K562 (cell line): ENCODE results near the gene CLEC3B. TPM values are rescaled to one million over a fixed set of nuclear protein-coding genes. Genes with fewer than 3 reads are reported as not detected.
A peak's percentile ranks its signal among the peaks of the same experiment; 100 is the strongest.

ENCODE experiments used
- ATAC-seq: fragments of 200-7000 bp; cut with Tn5 transposase; 3 replicates; pipeline ENCODE4 v1.9.1; 2020; ENCODE audit warnings: moderate library complexity
- BruUV-seq: library from RNA; stranded (reverse); fragments of 400-500 nt; replicated peaks from 2 replicates; lab custom pipeline; 2021; lab: Mats Ljungman, UMichigan
- CTCF ChIA-PET: fragments of 300-600 bp; formaldehyde crosslinking; extraction: SDS; loops from one replicate; lab custom pipeline; 2021; ENCODE audit warnings: low intra/inter-chr PET ratio; lab: Yijun Ruan, JAX
- POLR2A ChIA-PET: fragments of 300-600, 350-650 bp; sonication (Branson Sonifier 250); formaldehyde crosslinking; extraction: SDS; loops from one replicate; lab custom pipeline; 2021; ENCODE audit warnings: antibody characterized with exemption, inconsistent platforms; lab: Yijun Ruan, JAX
- DNase-seq, 4 experiments: peaks; one replicate each; pipeline versions ENCODE4 v3.0.0 to v3.0.0-alpha.2; 2011 to 2018; ENCODE audit warnings: low spot score in 3 of 4, mixed read lengths in 3 of 4; ENCODE audit errors: extremely low read depth in 1 of 4
- FAIRE-seq: peaks from 2 replicates; lab custom pipeline; 2011; peaks lifted over from hg19 to GRCh38; lab: Jason Lieb, UNC
- H2AFZ ChIP-seq: 2 replicates; pipeline ENCODE4 v1.6.0; 2011; ENCODE audit warnings: low read depth, low read length, control low read depth, inconsistent platforms
- H3K27ac ChIP-seq: fragments of 200-600 bp; 3 replicates; pipeline ENCODE4 v1.8.0; 2011; ENCODE audit warnings: low read depth, mild to moderate bottlenecking, control low read depth, inconsistent platforms, low read length, moderate library complexity, mixed read lengths; ENCODE audit errors: extremely low read depth
- H3K27me3 ChIP-seq, 2 experiments: fragments of 300-600 bp in 1 of 2; 2 replicates in 1 of 2; 3 replicates in 1 of 2; pipeline versions ENCODE4 v1.6.0 to v1.8.0; 2011; ENCODE audit warnings: inconsistent platforms in 2 of 2, low read length in 2 of 2, mild to moderate bottlenecking in 1 of 2, mixed read lengths in 1 of 2, moderate library complexity in 1 of 2; ENCODE audit not compliant: control insufficient read depth in 2 of 2, insufficient read depth in 2 of 2
- H3K36me3 ChIP-seq: fragments of 300-600 bp; 3 replicates; pipeline ENCODE4 v1.8.0; 2011; ENCODE audit warnings: mild to moderate bottlenecking, low read length, inconsistent platforms; ENCODE audit not compliant: control insufficient read depth, insufficient read depth
- H3K4me1 ChIP-seq, 2 experiments: fragments of 200-600 bp in 1 of 2; replicated peaks in 1 of 2; 2 replicates in 1 of 2; 3 replicates in 1 of 2; pipeline versions ENCODE4 v1.5.1 to v1.8.0; 2011; ENCODE audit warnings: inconsistent platforms in 2 of 2, low read length in 2 of 2, mild to moderate bottlenecking in 1 of 2, mixed read lengths in 1 of 2, moderate library complexity in 1 of 2; ENCODE audit not compliant: control insufficient read depth in 2 of 2, insufficient read depth in 2 of 2
- H3K4me2 ChIP-seq: 2 replicates; pipeline ENCODE4 v1.6.1; 2011; ENCODE audit warnings: low read length, control low read depth, inconsistent platforms, mixed read lengths; ENCODE audit not compliant: insufficient read depth
- H3K4me3 ChIP-seq: fragments of 200-600 bp; sonication (generic), shearing (Covaris generic); 2 replicates; pipeline ENCODE4 v1.5.1; 2016; ENCODE audit warnings: control low read depth, inconsistent platforms
- H3K79me2 ChIP-seq: fragments of 200-600 bp; 3 replicates; pipeline ENCODE4 v1.8.0; 2011; ENCODE audit warnings: low read length, inconsistent platforms; ENCODE audit not compliant: control insufficient read depth, insufficient read depth
- H3K9ac ChIP-seq, 2 experiments: 2 replicates each; pipeline versions ENCODE4 v1.6.0 to v1.6.1; 2011; ENCODE audit warnings: low read depth in 2 of 2, low read length in 2 of 2, control low read depth in 1 of 2, inconsistent platforms in 1 of 2, mild to moderate bottlenecking in 1 of 2, mixed read lengths in 1 of 2; ENCODE audit not compliant: insufficient read depth in 1 of 2
- H3K9me1 ChIP-seq: one replicate; pipeline ENCODE4 v1.6.0; 2011; ENCODE audit warnings: inconsistent platforms, mild to moderate bottlenecking, low read length, moderate library complexity; ENCODE audit not compliant: control insufficient read depth, insufficient read depth
- H3K9me3 ChIP-seq: replicated peaks from 2 replicates; pipeline ENCODE4 v1.5.1; 2011; ENCODE audit warnings: low read depth, low read length, inconsistent platforms; ENCODE audit not compliant: control insufficient read depth, insufficient read depth
- H4K20me1 ChIP-seq: replicated peaks from 2 replicates; pipeline ENCODE4 v1.6.1; 2011; ENCODE audit warnings: low read length, inconsistent platforms, mixed read lengths; ENCODE audit not compliant: control insufficient read depth, insufficient read depth
- ASH1L ChIP-seq: fragments of 450-650 bp; IDR thresholded peaks from 2 replicates; pipeline ENCODE4 v1.6.1; 2018; ENCODE audit warnings: borderline replicate concordance, mild to moderate bottlenecking, low read depth; ENCODE audit not compliant: partially characterized antibody
- ATF1 ChIP-seq, 2 experiments: fragments of 450-650 bp in 1 of 2; IDR thresholded peaks; 2 replicates each; pipeline ENCODE4 v1.6.1; 2016; ENCODE audit warnings: missing compliant biosample characterization in 1 of 2, missing genetic modification characterization in 1 of 2
- CHD4 ChIP-seq: fragments of 200-600 bp; sonication (generic); IDR thresholded peaks from 3 replicates; pipeline ENCODE4 v1.6.1; 2012; ENCODE audit warnings: low read depth, mild to moderate bottlenecking, mixed read lengths, low read length, inconsistent platforms; ENCODE audit not compliant: insufficient read depth, insufficient replicate concordance, poor library complexity, severe bottlenecking
- GTF2A2 ChIP-seq: IDR thresholded peaks from 2 replicates; pipeline ENCODE4 v1.6.1; 2016; ENCODE audit warnings: mild to moderate bottlenecking, missing genetic modification characterization, missing compliant biosample characterization
- JUNB ChIP-seq: fragments of 450-650 bp; formaldehyde crosslinking; conservative IDR thresholded peaks from 2 replicates; pipeline ENCODE4 v1.4.0; 2020; ENCODE audit warnings: mild to moderate bottlenecking
- KLF1 ChIP-seq: fragments of 450-650 bp; IDR thresholded peaks from 2 replicates; pipeline ENCODE4 v1.6.1; 2016; ENCODE audit warnings: missing genetic modification characterization, missing compliant biosample characterization
- ZBTB11 ChIP-seq, 3 experiments: fragments of 200-800 bp in 1 of 3; fragments of 250-450 bp in 1 of 3; fragments of 450-650 bp in 1 of 3; sonication (Bioruptor Pico) in 1 of 3; sonication (Bioruptor generic) in 1 of 3; formaldehyde crosslinking in 1 of 3; IDR thresholded peaks; 2 replicates each; pipeline versions ENCODE4 v1.6.1 to v1.8.0; 2016 to 2022; ENCODE audit warnings: mild to moderate bottlenecking in 2 of 3, missing genetic modification characterization in 2 of 3, missing compliant biosample characterization in 1 of 3, moderate library complexity in 1 of 3
- ZFPM2 ChIP-seq: fragments of 250-450 bp; sonication (Bioruptor Pico); IDR thresholded peaks from 2 replicates; pipeline ENCODE4 v1.5.1; 2022; ENCODE audit warnings: mild to moderate bottlenecking
- ZNF395 ChIP-seq: fragments of 200-800 bp; sonication (Bioruptor generic); IDR thresholded peaks from 2 replicates; pipeline ENCODE4 v1.6.1; 2017; ENCODE audit warnings: missing genetic modification characterization, missing compliant biosample characterization
- ZNF584 ChIP-seq: fragments of 200-800 bp; sonication (Bioruptor generic); IDR thresholded peaks from 2 replicates; pipeline ENCODE4 v1.6.1; 2016; ENCODE audit warnings: low read depth, mild to moderate bottlenecking, missing genetic modification characterization, missing compliant biosample characterization
- ZNF644 ChIP-seq: fragments of 200-800 bp; sonication (Bioruptor generic); IDR thresholded peaks from 2 replicates; pipeline ENCODE4 v1.6.1; 2016; ENCODE audit warnings: low read depth, missing genetic modification characterization, missing compliant biosample characterization
- WGBS: fragments of 100-300 bp; shearing (Covaris generic); methylation state at CpG from one replicate; pipeline ENCODE4 v1.1.6; 2016; ENCODE audit warnings: low coverage, mixed read lengths; ENCODE audit not compliant: insufficient coverage; ENCODE audit errors: missing lambda C conversion rate; 5-methylcytosine and 5-hydroxymethylcytosine counted together
- in situ Hi-C: fragments of 300-500 bp; cut with MboI; formaldehyde crosslinking; loops from 4 replicates; pipeline ENCODE4 v1.15.0; 2018; ENCODE audit warnings: inconsistent platforms, mixed read lengths
- intact Hi-C: fragments of 100-400 bp; cut with micrococcal nuclease; formaldehyde crosslinking; loops from 2 replicates; pipeline ENCODE4 v1.14.2; 2022
- polyA plus RNA-seq, 8 experiments: library from polyadenylated mRNA; depleted of rRNA in 4 of 8; stranded (reverse) in 5 of 8; unstranded in 3 of 8; fragments of >200 nt; fragmentation: Nextera tagmentation in 2 of 8; fragmentation: Illumina TruSeq in 1 of 8; extraction: Ambion mirVana in 2 of 8; extraction: Trizol in 1 of 8; gene quantifications; 2 replicates each; pipeline versions ENCODE4 v1.2.1 to v1.2.3, GENCODE V29; 2011 to 2014; ENCODE audit warnings: inconsistent platforms in 1 of 8, missing spikeins in 1 of 8
- total RNA-seq, 7 experiments: library from RNA; depleted of rRNA in 6 of 7; stranded (reverse); fragments of >200 nt in 6 of 7; fragmentation: Illumina TruSeq in 2 of 7; extraction: Trizol in 2 of 7; gene quantifications; 2 replicates each; pipeline versions ENCODE4 v1.2.1 to v1.2.3, GENCODE V29; 2011 to 2021; ENCODE audit warnings: low replicate concordance in 1 of 7
- TF ChIP-seq, protein P1 (sequence below), 2 experiments: fragments of 150-350 bp in 1 of 2; IDR thresholded peaks; 2 replicates each; pipeline ENCODE4 v1.6.1; 2012 to 2016; ENCODE audit warnings: low read depth in 2 of 2, low read length in 2 of 2, mild to moderate bottlenecking in 1 of 2, moderate library complexity in 1 of 2

The CLEC3B gene
- total and polyA plus RNA-seq, 9 of the 15 experiments (the other 6 are each of a cell fraction or from before 2014, with no cell fraction given), result not detected

DNA sequence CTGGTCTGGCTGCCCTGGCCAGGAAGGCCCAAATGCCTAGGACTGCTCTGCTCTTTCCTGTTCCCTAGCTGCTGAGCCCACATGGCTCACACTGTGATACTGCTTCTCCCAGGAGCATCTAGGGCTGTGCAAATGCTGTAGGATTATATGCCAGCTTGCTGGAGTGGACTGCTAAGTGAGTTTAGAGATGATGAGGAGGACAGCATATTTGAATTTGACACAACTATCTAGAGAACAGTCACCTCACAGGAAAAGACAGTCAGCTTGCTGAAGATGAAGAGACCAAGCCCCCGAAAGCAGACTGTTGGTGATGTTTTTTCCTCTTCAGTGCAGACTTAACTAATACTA lies 39.2 kb downstream of the CLEC3B start:
- no peaks in the 10 kb centered on the region for H4K20me1 ChIP-seq
- peak overlapping the region; percentile 94 for H3K27ac ChIP-seq
- no peaks in the 10 kb centered on the region for H3K79me2 ChIP-seq
- peak overlapping the region in 1 of 2 experiments; percentile 82; a peak in 3 of 4 replicates for H3K9ac ChIP-seq
- ATAC-seq (no peak), DNase-seq (no peak), FAIRE-seq (no peak)
- CTCF ChIA-PET, result no interaction called here
- no peak overlapping the region for H3K4me3 ChIP-seq
- intact Hi-C loops (no loop called here), in situ Hi-C loops (no loop called here)
- no peaks in the 10 kb centered on the region for H3K9me1 ChIP-seq
- no peaks in the 10 kb centered on the region for H3K36me3 ChIP-seq
- POLR2A ChIA-PET, result interaction anchor here (0.9 to 2.6 kb wide), 5 partner anchors 10 to 131 kb away, joined by 3 to 13 read pairs (median 3); no protein-coding TSS in a partner anchor
- H3K4me2 ChIP-seq, result peak overlapping the region; percentile 80; the same call in 1 of the 2 replicates
- H3K9me3 ChIP-seq, result no peaks in the 10 kb centered on the region
- H2AFZ ChIP-seq, result peak overlapping the region; percentile 76
- peaks cover 25 to 62% of the 10 kb centered on the region in 2 experiments for H3K4me1 ChIP-seq
- H3K27me3 ChIP-seq, result no peaks in the 10 kb centered on the region
- WGBS, result 100% methylated on average over 1 of the region's 1 CpG
- BruUV-seq, result no TSS peak
- TF ChIP-seq, protein P1, sequence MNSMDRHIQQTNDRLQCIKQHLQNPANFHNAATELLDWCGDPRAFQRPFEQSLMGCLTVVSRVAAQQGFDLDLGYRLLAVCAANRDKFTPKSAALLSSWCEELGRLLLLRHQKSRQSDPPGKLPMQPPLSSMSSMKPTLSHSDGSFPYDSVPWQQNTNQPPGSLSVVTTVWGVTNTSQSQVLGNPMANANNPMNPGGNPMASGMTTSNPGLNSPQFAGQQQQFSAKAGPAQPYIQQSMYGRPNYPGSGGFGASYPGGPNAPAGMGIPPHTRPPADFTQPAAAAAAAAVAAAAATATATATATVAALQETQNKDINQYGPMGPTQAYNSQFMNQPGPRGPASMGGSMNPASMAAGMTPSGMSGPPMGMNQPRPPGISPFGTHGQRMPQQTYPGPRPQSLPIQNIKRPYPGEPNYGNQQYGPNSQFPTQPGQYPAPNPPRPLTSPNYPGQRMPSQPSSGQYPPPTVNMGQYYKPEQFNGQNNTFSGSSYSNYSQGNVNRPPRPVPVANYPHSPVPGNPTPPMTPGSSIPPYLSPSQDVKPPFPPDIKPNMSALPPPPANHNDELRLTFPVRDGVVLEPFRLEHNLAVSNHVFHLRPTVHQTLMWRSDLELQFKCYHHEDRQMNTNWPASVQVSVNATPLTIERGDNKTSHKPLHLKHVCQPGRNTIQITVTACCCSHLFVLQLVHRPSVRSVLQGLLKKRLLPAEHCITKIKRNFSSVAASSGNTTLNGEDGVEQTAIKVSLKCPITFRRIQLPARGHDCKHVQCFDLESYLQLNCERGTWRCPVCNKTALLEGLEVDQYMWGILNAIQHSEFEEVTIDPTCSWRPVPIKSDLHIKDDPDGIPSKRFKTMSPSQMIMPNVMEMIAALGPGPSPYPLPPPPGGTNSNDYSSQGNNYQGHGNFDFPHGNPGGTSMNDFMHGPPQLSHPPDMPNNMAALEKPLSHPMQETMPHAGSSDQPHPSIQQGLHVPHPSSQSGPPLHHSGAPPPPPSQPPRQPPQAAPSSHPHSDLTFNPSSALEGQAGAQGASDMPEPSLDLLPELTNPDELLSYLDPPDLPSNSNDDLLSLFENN (IDR thresholded peaks at IDR 0.05; ENCODE audit: low read depth in 2 of 2, low read length in 2 of 2), result no peak
- TF ChIP-seq ASH1L, result no peak
- TF ChIP-seq ZNF395 (CRISPR knock-in tag), result peak; percentile 98
- TF ChIP-seq GTF2A2 (tag), result peak; percentile 84
- peak; percentile 94 for TF ChIP-seq ZNF644 (tag)
- TF ChIP-seq KLF1 (tag), result peak; percentile 83; the same call in 1 of the 2 replicates
- TF ChIP-seq ZBTB11 (CRISPR knock-in tag; IDR thresholded peaks at IDR 0.05), result peak in 1 of 3 experiments; percentile 61; a peak in 1 of 6 replicates
- TF ChIP-seq ZFPM2, result peak; percentile 4; the same call in 1 of the 2 replicates
- TF ChIP-seq ZNF584, result peak; percentile 4
- TF ChIP-seq JUNB, result no peak
- TF ChIP-seq ATF1 (CRISPR knock-in tag; IDR thresholded peaks at IDR 0.05), result no peak
- TF ChIP-seq ATF1 (tag; IDR thresholded peaks at IDR 0.05), result peak; percentile 90
- TF ChIP-seq CHD4, result peak; percentile 40
